SK-N-MC (cell line): ENCODE results near the gene CHPF.

Experiments
- EZH2 ChIP-seq: fragments of 200-600 bp; sonication (generic); IDR thresholded peaks from one replicate; pipeline ENCODE4 v1.6.1; 2017; ENCODE audit warnings: antibody characterized with exemption
- FOXP2 ChIP-seq: optimal IDR thresholded peaks from 2 replicates; pipeline ENCODE3; 2011; ENCODE audit warnings: mild to moderate bottlenecking, moderate library complexity; ENCODE audit not compliant: insufficient read depth; ENCODE audit errors: extremely low read length, control extremely low read depth
- POLR2AphosphoS5 ChIP-seq: IDR thresholded peaks from 2 replicates; pipeline ENCODE4 v1.6.1; 2012; ENCODE audit warnings: mild to moderate bottlenecking, low read depth, low read length, borderline replicate concordance

- no peak for TF ChIP-seq POLR2AphosphoS5
- no peak for TF ChIP-seq EZH2
- no peak for TF ChIP-seq FOXP2
Observed at GRCh38 chr2:219493086-219493485, 50.5 kb downstream of the CHPF start.
